Measurements from ENCODE around the gene LRRC8D.

- TF ChIP-seq CTCF (IDR thresholded peaks at IDR 0.05) (no peak), EP300 (IDR thresholded peaks at IDR 0.05) (no peak), POLR2A (IDR thresholded peaks at IDR 0.05) (no peak), POLR2AphosphoS5 (IDR thresholded peaks at IDR 0.05) (no peak)
Measured at GRCh38 chr1:89962024-89962741, 141.4 kb downstream of the LRRC8D start.
